GM12878 (cell line): Measurements from ENCODE around the gene NOS1AP.

Experiments used
- CBFB ChIP-seq: IDR thresholded peaks from 2 replicates; pipeline ENCODE4 v1.6.1; 2016; ENCODE audit warnings: antibody characterized with exemption, low read depth
- EGR1 ChIP-seq, 2 experiments: IDR thresholded peaks; 1 replicate in 1 of 2; 2 replicates in 1 of 2; pipeline ENCODE4 v1.6.1; 2011 to 2012; ENCODE audit warnings: low read depth in 2 of 2, low read length in 2 of 2, borderline replicate concordance in 1 of 2, mild to moderate bottlenecking in 1 of 2, moderate library complexity in 1 of 2
- EZH2 ChIP-seq: IDR thresholded peaks from 2 replicates; pipeline ENCODE4 v1.6.1; 2012; ENCODE audit warnings: low read depth, mild to moderate bottlenecking, control low read depth, inconsistent platforms, low read length, borderline replicate concordance; ENCODE audit not compliant: control insufficient read depth
- IKZF1 ChIP-seq: fragments of 450-650 bp; conservative IDR thresholded peaks from 2 replicates; pipeline ENCODE4 v1.6.1; 2017; ENCODE audit warnings: antibody characterized with exemption, mild to moderate bottlenecking
- POLR2A ChIP-seq: IDR thresholded peaks from 2 replicates; pipeline ENCODE4 v1.6.1; 2011; ENCODE audit warnings: low read depth, mild to moderate bottlenecking, low read length
- RAD21 ChIP-seq: IDR thresholded peaks from 2 replicates; pipeline ENCODE4 v1.6.1; 2011; ENCODE audit warnings: mild to moderate bottlenecking, low read depth, low read length, moderate library complexity; ENCODE audit not compliant: insufficient read depth
- RBBP5 ChIP-seq: fragments of 200-600 bp; sonication (generic); conservative IDR thresholded peaks from 2 replicates; pipeline ENCODE4 v1.6.1; 2016
- SPI1 ChIP-seq: IDR thresholded peaks from 2 replicates; pipeline ENCODE4 v1.6.1; 2011; ENCODE audit warnings: low read depth, mild to moderate bottlenecking, low read length, moderate library complexity, borderline replicate concordance; ENCODE audit not compliant: insufficient read depth
- USF2 ChIP-seq: IDR thresholded peaks from 2 replicates; pipeline ENCODE4 v1.6.1; 2011; ENCODE audit warnings: low read depth, low read length, improper control_type of control experiment, borderline replicate concordance
- TF ChIP-seq, protein P1 (sequence below): fragments of 450-650 bp; IDR thresholded peaks from 2 replicates; pipeline ENCODE4 v1.6.1; 2017; ENCODE audit warnings: mild to moderate bottlenecking
- TF ChIP-seq, protein P2 (sequence below): IDR thresholded peaks from 2 replicates; pipeline ENCODE4 v1.6.1; 2012; ENCODE audit warnings: low read length, inconsistent platforms
- TF ChIP-seq, protein P3 (sequence below), 3 experiments: IDR thresholded peaks in 2 of 3; conservative IDR thresholded peaks in 1 of 3; 2 replicates each; pipeline ENCODE4 v1.5.1; 2011; ENCODE audit warnings: low read depth in 3 of 3, low read length in 3 of 3, mild to moderate bottlenecking in 3 of 3, control low read depth in 2 of 3, moderate library complexity in 2 of 3, inconsistent platforms in 1 of 3, mixed read lengths in 1 of 3; ENCODE audit not compliant: control insufficient read depth in 2 of 3, insufficient read depth in 1 of 3; ENCODE audit errors: extremely low read depth in 1 of 3
- TF ChIP-seq, protein P4 (sequence below): IDR thresholded peaks from 2 replicates; pipeline ENCODE4 v1.6.1; 2012; ENCODE audit warnings: low read depth, low read length, improper control_type of control experiment

GRCh38 chr1:162040001-162040400 lies 29.5 kb upstream of the NOS1AP start:
- TF ChIP-seq, protein P1, sequence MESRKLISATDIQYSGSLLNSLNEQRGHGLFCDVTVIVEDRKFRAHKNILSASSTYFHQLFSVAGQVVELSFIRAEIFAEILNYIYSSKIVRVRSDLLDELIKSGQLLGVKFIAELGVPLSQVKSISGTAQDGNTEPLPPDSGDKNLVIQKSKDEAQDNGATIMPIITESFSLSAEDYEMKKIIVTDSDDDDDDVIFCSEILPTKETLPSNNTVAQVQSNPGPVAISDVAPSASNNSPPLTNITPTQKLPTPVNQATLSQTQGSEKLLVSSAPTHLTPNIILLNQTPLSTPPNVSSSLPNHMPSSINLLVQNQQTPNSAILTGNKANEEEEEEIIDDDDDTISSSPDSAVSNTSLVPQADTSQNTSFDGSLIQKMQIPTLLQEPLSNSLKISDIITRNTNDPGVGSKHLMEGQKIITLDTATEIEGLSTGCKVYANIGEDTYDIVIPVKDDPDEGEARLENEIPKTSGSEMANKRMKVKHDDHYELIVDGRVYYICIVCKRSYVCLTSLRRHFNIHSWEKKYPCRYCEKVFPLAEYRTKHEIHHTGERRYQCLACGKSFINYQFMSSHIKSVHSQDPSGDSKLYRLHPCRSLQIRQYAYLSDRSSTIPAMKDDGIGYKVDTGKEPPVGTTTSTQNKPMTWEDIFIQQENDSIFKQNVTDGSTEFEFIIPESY: no peak
- TF ChIP-seq CBFB (no peak), EZH2 (no peak), EGR1 (IDR thresholded peaks at IDR 0.05; ENCODE audit: borderline replicate concordance in 1 of 2, low read depth in 2 of 2, low read length in 2 of 2) (no peak), POLR2A (no peak), RBBP5 (no peak), IKZF1 (no peak), RAD21 (no peak), USF2 (no peak), SPI1 (no peak)
- TF ChIP-seq, protein P2, sequence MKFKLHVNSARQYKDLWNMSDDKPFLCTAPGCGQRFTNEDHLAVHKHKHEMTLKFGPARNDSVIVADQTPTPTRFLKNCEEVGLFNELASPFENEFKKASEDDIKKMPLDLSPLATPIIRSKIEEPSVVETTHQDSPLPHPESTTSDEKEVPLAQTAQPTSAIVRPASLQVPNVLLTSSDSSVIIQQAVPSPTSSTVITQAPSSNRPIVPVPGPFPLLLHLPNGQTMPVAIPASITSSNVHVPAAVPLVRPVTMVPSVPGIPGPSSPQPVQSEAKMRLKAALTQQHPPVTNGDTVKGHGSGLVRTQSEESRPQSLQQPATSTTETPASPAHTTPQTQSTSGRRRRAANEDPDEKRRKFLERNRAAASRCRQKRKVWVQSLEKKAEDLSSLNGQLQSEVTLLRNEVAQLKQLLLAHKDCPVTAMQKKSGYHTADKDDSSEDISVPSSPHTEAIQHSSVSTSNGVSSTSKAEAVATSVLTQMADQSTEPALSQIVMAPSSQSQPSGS: no peak
- TF ChIP-seq, protein P3, sequence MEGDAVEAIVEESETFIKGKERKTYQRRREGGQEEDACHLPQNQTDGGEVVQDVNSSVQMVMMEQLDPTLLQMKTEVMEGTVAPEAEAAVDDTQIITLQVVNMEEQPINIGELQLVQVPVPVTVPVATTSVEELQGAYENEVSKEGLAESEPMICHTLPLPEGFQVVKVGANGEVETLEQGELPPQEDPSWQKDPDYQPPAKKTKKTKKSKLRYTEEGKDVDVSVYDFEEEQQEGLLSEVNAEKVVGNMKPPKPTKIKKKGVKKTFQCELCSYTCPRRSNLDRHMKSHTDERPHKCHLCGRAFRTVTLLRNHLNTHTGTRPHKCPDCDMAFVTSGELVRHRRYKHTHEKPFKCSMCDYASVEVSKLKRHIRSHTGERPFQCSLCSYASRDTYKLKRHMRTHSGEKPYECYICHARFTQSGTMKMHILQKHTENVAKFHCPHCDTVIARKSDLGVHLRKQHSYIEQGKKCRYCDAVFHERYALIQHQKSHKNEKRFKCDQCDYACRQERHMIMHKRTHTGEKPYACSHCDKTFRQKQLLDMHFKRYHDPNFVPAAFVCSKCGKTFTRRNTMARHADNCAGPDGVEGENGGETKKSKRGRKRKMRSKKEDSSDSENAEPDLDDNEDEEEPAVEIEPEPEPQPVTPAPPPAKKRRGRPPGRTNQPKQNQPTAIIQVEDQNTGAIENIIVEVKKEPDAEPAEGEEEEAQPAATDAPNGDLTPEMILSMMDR (IDR thresholded peaks at IDR 0.05 in 2 of 3, conservative IDR thresholded peaks at IDR 0.05 in 1 of 3; ENCODE audit: control insufficient read depth in 2 of 3, extremely low read depth in 1 of 3, insufficient read depth in 1 of 3, low read depth in 3 of 3, low read length in 3 of 3): no peak
- TF ChIP-seq, protein P4, sequence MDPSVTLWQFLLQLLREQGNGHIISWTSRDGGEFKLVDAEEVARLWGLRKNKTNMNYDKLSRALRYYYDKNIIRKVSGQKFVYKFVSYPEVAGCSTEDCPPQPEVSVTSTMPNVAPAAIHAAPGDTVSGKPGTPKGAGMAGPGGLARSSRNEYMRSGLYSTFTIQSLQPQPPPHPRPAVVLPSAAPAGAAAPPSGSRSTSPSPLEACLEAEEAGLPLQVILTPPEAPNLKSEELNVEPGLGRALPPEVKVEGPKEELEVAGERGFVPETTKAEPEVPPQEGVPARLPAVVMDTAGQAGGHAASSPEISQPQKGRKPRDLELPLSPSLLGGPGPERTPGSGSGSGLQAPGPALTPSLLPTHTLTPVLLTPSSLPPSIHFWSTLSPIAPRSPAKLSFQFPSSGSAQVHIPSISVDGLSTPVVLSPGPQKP: no peak
